GM23338 (cell line): ENCODE results near the gene ASIC3. TPM values are rescaled to one million over a fixed set of nuclear protein-coding genes. Genes with fewer than 3 reads are reported as not detected.

Experiments
- ATAC-seq: fragments of 200-7000 bp; cut with Tn5 transposase; 3 replicates; pipeline ENCODE4 v1.9.1; 2020
- DNase-seq: peaks from one replicate; pipeline ENCODE4 v3.0.0-alpha.2; 2015; ENCODE audit warnings: low spot score
- H2AFZ ChIP-seq: fragments of 200-600 bp; sonication (generic); 2 replicates; pipeline ENCODE4 v1.8.0; 2016; ENCODE audit warnings: antibody characterized with exemption, mild to moderate bottlenecking, moderate library complexity
- H3F3A ChIP-seq: fragments of 200-600 bp; sonication (generic); replicated peaks from 2 replicates; pipeline ENCODE4 v1.8.0; 2017; ENCODE audit warnings: antibody characterized with exemption, mixed run types, low read depth
- H3K27ac ChIP-seq: fragments of 200-600 bp; sonication (generic); 2 replicates; pipeline ENCODE4 v1.6.1; 2016; ENCODE audit warnings: low read depth
- H3K27me3 ChIP-seq: fragments of 200-600 bp; sonication (generic); 2 replicates; pipeline ENCODE4 v1.8.0; 2016; ENCODE audit warnings: mild to moderate bottlenecking, mixed run types, moderate library complexity; ENCODE audit not compliant: insufficient read depth
- H3K36me3 ChIP-seq: fragments of 200-600 bp; sonication (generic); 2 replicates; pipeline ENCODE4 v1.8.0; 2016; ENCODE audit warnings: mild to moderate bottlenecking; ENCODE audit not compliant: insufficient read depth
- H3K4me1 ChIP-seq: fragments of 200-600 bp; sonication (generic); 2 replicates; pipeline ENCODE4 v1.8.0; 2016; ENCODE audit warnings: mild to moderate bottlenecking, moderate library complexity; ENCODE audit not compliant: insufficient read depth
- H3K4me2 ChIP-seq: fragments of 200-600 bp; sonication (generic); 2 replicates; pipeline ENCODE4 v1.7.1; 2017; ENCODE audit warnings: mixed run types
- H3K4me3 ChIP-seq: fragments of 200-600 bp; sonication (generic); 2 replicates; pipeline ENCODE4 v1.6.1; 2016; ENCODE audit warnings: mixed run types
- H3K79me2 ChIP-seq: fragments of 200-600 bp; sonication (generic); replicated peaks from 2 replicates; pipeline ENCODE4 v1.8.0; 2017; ENCODE audit warnings: mild to moderate bottlenecking; ENCODE audit not compliant: insufficient read depth
- H3K9me2 ChIP-seq: fragments of 200-600 bp; sonication (generic); 2 replicates; pipeline ENCODE4 v1.8.0; 2017; ENCODE audit not compliant: insufficient read depth
- H4K20me1 ChIP-seq: fragments of 200-600 bp; sonication (generic); replicated peaks from 2 replicates; pipeline ENCODE4 v1.8.0; 2017; ENCODE audit warnings: mild to moderate bottlenecking; ENCODE audit not compliant: insufficient read depth
- H3K27ac Mint-ChIP-seq: 2 replicates; pipeline ENCODE4 v1.8.0; 2020; ENCODE audit warnings: inconsistent platforms, mild to moderate bottlenecking, moderate library complexity, mixed read lengths
- H3K27me3 Mint-ChIP-seq: 3 replicates; pipeline ENCODE4 v1.8.0; 2022; ENCODE audit warnings: low read depth, mild to moderate bottlenecking, moderate library complexity, mixed read lengths, inconsistent platforms; ENCODE audit not compliant: insufficient read depth, poor library complexity
- H3K36me3 Mint-ChIP-seq: 3 replicates; pipeline ENCODE4 v1.8.0; 2021; ENCODE audit warnings: low read depth, mild to moderate bottlenecking, inconsistent platforms, moderate library complexity, mixed read lengths
- H3K4me1 Mint-ChIP-seq: 3 replicates; pipeline ENCODE4 v1.8.0; 2020; ENCODE audit warnings: mild to moderate bottlenecking, inconsistent platforms, mixed read lengths
- H3K4me3 Mint-ChIP-seq: 3 replicates; pipeline ENCODE4 v1.8.0; 2021; ENCODE audit warnings: moderate library complexity, mild to moderate bottlenecking, inconsistent platforms, mixed read lengths
- H3K9me3 Mint-ChIP-seq: 3 replicates; pipeline ENCODE4 v1.8.0; 2020; ENCODE audit warnings: moderate library complexity, mild to moderate bottlenecking, inconsistent platforms, mixed read lengths
- JUNB ChIP-seq: IDR thresholded peaks from one replicate; pipeline ENCODE4 v1.6.1; 2016; ENCODE audit warnings: antibody characterized with exemption; ENCODE audit not compliant: unreplicated experiment
- POLR2AphosphoS5 ChIP-seq: IDR thresholded peaks from 2 replicates; pipeline ENCODE4 v1.6.1; 2016; ENCODE audit warnings: antibody characterized with exemption, low read depth
- ZNF114 ChIP-seq: fragments of 250-450 bp; sonication (Bioruptor Pico); IDR thresholded peaks from 2 replicates; pipeline ENCODE4 v1.5.0; 2020; ENCODE audit warnings: mild to moderate bottlenecking, moderate library complexity
- polyA plus RNA-seq: library from polyadenylated mRNA; unstranded; fragments of >200 nt; fragmentation: Nextera tagmentation; extraction: Ambion mirVana; gene quantifications from 2 replicates; pipeline ENCODE4 v1.2.1, GENCODE V29; 2016
- total RNA-seq: library from RNA; depleted of rRNA; stranded (reverse); fragments of >200 nt; shearing (Covaris generic); gene quantifications from 2 replicates; pipeline ENCODE4 v1.2.3, GENCODE V29; 2014
- TF ChIP-seq, protein P1 (sequence below): fragments of 250-450 bp; sonication (Bioruptor Pico); IDR thresholded peaks from 2 replicates; pipeline ENCODE4 v1.5.0; 2020; ENCODE audit warnings: mild to moderate bottlenecking, moderate library complexity
- TF ChIP-seq, protein P2 (sequence below): IDR thresholded peaks from 2 replicates; pipeline ENCODE4 v1.6.1; 2016; ENCODE audit warnings: antibody characterized with exemption
- TF ChIP-seq, protein P3 (sequence below): IDR thresholded peaks from one replicate; pipeline ENCODE4 v1.6.1; 2018; ENCODE audit warnings: antibody characterized with exemption; ENCODE audit not compliant: unreplicated experiment

Gene ASIC3
- total and polyA plus RNA-seq, 2 experiments from 2014 or later: 0.87 to 0.90 TPM

DNA sequence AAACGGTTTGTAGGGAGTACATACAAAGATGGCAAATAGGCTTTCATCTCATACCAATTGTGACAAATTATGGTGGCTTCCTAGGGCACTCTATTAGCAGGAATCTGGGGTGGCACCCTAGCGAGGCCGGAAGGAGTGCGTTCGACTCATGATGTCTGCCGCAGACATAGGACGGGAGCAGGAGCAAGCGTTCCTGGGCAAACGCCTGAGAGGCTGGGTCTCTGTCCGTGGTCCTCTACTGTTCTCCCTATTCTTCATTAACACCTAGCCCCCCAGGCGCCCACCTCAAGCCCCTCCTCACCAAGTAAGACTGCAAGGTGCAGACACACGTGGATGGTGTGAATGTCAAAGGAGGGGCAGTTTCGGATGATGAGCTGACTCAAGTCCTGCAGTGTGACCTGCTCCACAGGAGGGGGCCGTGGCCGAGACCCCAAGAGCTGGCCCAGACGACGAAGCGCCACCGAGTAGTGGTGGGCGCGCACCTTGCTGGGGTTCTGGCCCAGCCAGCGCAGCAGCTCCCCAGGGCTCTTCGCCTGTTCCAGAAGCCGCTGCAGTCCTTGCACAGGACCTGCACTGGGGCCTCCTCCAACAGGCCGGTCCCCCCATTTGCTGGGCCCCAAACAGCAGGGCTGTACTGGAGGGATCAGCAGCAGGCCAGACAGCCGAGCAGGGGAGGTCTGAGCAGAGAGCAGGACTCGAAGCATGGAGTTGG lies 31.0 kb downstream of the ASIC3 start:
- Histone ChIP-seq H3K27ac (no peak overlapping the region), H3K4me1 (peaks cover 31% of the 10 kb centered on the region), H3K79me2 (peaks cover 6% of the 10 kb centered on the region; the same call in 1 of the 2 replicates), H3K9me2 (no peaks in the 10 kb centered on the region), H4K20me1 (peaks cover 12% of the 10 kb centered on the region), H3K27me3 (peaks cover 8% of the 10 kb centered on the region), H3K4me3 (peak overlapping the region; percentile 91), H2AFZ (no peak overlapping the region), H3K36me3 (no peaks in the 10 kb centered on the region), H3K4me2 (peak overlapping the region; percentile 98), H3F3A (0 out of 2 replicates have a peak, but pooled peaks cover 15% of the 10 kb centered on the region)
- Mint-ChIP-seq H3K36me3 (peaks cover 23% of the 10 kb centered on the region), H3K27me3 (peaks cover 23% of the 10 kb centered on the region), H3K27ac (no peak overlapping the region), H3K4me3 (peak overlapping the region; percentile 89), H3K9me3 (peaks cover 2% of the 10 kb centered on the region; the same call in 1 of the 3 replicates), H3K4me1 (peaks cover 37% of the 10 kb centered on the region)
- ATAC-seq: no peak
- no peak for DNase-seq
- TF ChIP-seq, protein P1, sequence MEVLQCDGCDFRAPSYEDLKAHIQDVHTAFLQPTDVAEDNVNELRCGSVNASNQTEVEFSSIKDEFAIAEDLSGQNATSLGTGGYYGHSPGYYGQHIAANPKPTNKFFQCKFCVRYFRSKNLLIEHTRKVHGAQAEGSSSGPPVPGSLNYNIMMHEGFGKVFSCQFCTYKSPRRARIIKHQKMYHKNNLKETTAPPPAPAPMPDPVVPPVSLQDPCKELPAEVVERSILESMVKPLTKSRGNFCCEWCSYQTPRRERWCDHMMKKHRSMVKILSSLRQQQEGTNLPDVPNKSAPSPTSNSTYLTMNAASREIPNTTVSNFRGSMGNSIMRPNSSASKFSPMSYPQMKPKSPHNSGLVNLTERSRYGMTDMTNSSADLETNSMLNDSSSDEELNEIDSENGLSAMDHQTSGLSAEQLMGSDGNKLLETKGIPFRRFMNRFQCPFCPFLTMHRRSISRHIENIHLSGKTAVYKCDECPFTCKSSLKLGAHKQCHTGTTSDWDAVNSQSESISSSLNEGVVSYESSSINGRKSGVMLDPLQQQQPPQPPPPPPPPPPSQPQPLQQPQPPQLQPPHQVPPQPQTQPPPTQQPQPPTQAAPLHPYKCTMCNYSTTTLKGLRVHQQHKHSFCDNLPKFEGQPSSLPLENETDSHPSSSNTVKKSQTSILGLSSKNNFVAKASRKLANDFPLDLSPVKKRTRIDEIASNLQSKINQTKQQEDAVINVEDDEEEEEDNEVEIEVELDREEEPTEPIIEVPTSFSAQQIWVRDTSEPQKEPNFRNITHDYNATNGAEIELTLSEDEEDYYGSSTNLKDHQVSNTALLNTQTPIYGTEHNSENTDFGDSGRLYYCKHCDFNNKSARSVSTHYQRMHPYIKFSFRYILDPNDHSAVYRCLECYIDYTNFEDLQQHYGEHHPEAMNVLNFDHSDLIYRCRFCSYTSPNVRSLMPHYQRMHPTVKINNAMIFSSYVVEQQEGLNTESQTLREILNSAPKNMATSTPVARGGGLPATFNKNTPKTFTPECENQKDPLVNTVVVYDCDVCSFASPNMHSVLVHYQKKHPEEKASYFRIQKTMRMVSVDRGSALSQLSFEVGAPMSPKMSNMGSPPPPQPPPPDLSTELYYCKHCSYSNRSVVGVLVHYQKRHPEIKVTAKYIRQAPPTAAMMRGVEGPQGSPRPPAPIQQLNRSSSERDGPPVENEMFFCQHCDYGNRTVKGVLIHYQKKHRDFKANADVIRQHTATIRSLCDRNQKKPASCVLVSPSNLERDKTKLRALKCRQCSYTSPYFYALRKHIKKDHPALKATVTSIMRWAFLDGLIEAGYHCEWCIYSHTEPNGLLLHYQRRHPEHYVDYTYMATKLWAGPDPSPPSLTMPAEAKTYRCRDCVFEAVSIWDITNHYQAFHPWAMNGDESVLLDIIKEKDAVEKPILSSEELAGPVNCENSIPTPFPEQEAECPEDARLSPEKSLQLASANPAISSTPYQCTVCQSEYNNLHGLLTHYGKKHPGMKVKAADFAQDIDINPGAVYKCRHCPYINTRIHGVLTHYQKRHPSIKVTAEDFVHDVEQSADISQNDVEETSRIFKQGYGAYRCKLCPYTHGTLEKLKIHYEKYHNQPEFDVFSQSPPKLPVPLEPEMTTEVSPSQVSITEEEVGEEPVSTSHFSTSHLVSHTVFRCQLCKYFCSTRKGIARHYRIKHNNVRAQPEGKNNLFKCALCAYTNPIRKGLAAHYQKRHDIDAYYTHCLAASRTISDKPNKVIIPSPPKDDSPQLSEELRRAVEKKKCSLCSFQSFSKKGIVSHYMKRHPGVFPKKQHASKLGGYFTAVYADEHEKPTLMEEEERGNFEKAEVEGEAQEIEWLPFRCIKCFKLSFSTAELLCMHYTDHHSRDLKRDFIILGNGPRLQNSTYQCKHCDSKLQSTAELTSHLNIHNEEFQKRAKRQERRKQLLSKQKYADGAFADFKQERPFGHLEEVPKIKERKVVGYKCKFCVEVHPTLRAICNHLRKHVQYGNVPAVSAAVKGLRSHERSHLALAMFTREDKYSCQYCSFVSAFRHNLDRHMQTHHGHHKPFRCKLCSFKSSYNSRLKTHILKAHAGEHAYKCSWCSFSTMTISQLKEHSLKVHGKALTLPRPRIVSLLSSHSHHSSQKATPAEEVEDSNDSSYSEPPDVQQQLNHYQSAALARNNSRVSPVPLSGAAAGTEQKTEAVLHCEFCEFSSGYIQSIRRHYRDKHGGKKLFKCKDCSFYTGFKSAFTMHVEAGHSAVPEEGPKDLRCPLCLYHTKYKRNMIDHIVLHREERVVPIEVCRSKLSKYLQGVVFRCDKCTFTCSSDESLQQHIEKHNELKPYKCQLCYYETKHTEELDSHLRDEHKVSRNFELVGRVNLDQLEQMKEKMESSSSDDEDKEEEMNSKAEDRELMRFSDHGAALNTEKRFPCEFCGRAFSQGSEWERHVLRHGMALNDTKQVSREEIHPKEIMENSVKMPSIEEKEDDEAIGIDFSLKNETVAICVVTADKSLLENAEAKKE (CRISPR knock-in tag): no peak
- TF ChIP-seq ZNF114 (no peak), JUNB (no peak), POLR2AphosphoS5 (no peak)
- TF ChIP-seq, protein P2, sequence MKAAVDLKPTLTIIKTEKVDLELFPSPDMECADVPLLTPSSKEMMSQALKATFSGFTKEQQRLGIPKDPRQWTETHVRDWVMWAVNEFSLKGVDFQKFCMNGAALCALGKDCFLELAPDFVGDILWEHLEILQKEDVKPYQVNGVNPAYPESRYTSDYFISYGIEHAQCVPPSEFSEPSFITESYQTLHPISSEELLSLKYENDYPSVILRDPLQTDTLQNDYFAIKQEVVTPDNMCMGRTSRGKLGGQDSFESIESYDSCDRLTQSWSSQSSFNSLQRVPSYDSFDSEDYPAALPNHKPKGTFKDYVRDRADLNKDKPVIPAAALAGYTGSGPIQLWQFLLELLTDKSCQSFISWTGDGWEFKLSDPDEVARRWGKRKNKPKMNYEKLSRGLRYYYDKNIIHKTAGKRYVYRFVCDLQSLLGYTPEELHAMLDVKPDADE: no peak
- TF ChIP-seq, protein P3, sequence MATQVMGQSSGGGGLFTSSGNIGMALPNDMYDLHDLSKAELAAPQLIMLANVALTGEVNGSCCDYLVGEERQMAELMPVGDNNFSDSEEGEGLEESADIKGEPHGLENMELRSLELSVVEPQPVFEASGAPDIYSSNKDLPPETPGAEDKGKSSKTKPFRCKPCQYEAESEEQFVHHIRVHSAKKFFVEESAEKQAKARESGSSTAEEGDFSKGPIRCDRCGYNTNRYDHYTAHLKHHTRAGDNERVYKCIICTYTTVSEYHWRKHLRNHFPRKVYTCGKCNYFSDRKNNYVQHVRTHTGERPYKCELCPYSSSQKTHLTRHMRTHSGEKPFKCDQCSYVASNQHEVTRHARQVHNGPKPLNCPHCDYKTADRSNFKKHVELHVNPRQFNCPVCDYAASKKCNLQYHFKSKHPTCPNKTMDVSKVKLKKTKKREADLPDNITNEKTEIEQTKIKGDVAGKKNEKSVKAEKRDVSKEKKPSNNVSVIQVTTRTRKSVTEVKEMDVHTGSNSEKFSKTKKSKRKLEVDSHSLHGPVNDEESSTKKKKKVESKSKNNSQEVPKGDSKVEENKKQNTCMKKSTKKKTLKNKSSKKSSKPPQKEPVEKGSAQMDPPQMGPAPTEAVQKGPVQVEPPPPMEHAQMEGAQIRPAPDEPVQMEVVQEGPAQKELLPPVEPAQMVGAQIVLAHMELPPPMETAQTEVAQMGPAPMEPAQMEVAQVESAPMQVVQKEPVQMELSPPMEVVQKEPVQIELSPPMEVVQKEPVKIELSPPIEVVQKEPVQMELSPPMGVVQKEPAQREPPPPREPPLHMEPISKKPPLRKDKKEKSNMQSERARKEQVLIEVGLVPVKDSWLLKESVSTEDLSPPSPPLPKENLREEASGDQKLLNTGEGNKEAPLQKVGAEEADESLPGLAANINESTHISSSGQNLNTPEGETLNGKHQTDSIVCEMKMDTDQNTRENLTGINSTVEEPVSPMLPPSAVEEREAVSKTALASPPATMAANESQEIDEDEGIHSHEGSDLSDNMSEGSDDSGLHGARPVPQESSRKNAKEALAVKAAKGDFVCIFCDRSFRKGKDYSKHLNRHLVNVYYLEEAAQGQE: peak; percentile 31
